Natural killer cell (primary cell): ENCODE results near the gene JMJD1C. TPM values are rescaled to one million over a fixed set of nuclear protein-coding genes. Genes with fewer than 3 reads are reported as not detected.
"Not testable (repeated sequence)": the region's sequence is repeated elsewhere in the genome, so short reads cannot be mapped to it uniquely, and the experiment has no call there.

Experiments used
- ATAC-seq, 3 donors: fragments of 150-1000 bp in 2 of 3; fragments of 200-7000 bp in 1 of 3; cut with Tn5 transposase; 1 replicate in 1 of 3; 2 replicates in 2 of 3; pipeline ENCODE4 v1.10.0; 2021; ENCODE audit warnings: mild to moderate bottlenecking in 2 of 3, moderate library complexity in 2 of 3
- DNase-seq, 2 donors: peaks; one replicate each; pipeline versions ENCODE4 v3.0.0 to v3.0.0-alpha.2; 2013 to 2021; ENCODE audit warnings: mixed read lengths in 1 of 2
- H3K27ac ChIP-seq: one replicate; pipeline ENCODE4 v1.5.1; 2013; ENCODE audit warnings: mild to moderate bottlenecking, low read length
- H3K27me3 ChIP-seq: one replicate; pipeline ENCODE4 v1.6.1; 2013; ENCODE audit warnings: low read length; ENCODE audit not compliant: control insufficient read depth, insufficient read depth
- H3K36me3 ChIP-seq: one replicate; pipeline ENCODE4 v1.6.1; 2013; ENCODE audit warnings: low read length; ENCODE audit not compliant: control insufficient read depth, insufficient read depth
- H3K4me1 ChIP-seq: one replicate; pipeline ENCODE4 v1.6.1; 2013; ENCODE audit warnings: low read length; ENCODE audit not compliant: control insufficient read depth, insufficient read depth
- H3K4me3 ChIP-seq: one replicate; pipeline ENCODE4 v1.5.1; 2013; ENCODE audit warnings: low read length
- H3K9me3 ChIP-seq: one replicate; pipeline ENCODE4 v1.6.1; 2013; ENCODE audit warnings: low read length; ENCODE audit not compliant: control insufficient read depth, insufficient read depth
- H3K27ac Mint-ChIP-seq, 2 donors: one replicate each; pipeline ENCODE4 v1.8.0; 2022; ENCODE audit warnings: mild to moderate bottlenecking in 2 of 2, mixed read lengths in 2 of 2, moderate library complexity in 1 of 2
- H3K27me3 Mint-ChIP-seq, 2 donors: one replicate each; pipeline ENCODE4 v1.8.0; 2022; ENCODE audit warnings: low read depth in 2 of 2, mixed read lengths in 2 of 2
- H3K36me3 Mint-ChIP-seq: one replicate; pipeline ENCODE4 v1.8.0; 2022; ENCODE audit warnings: mixed read lengths
- H3K4me1 Mint-ChIP-seq, 2 donors: one replicate each; pipeline ENCODE4 v1.8.0; 2022; ENCODE audit warnings: mixed read lengths in 2 of 2
- H3K4me3 Mint-ChIP-seq: one replicate; pipeline ENCODE4 v1.8.0; 2022; ENCODE audit warnings: mild to moderate bottlenecking, moderate library complexity, mixed read lengths
- H3K9me3 Mint-ChIP-seq, 2 donors: one replicate each; pipeline ENCODE4 v1.8.0; 2022; ENCODE audit warnings: mixed read lengths in 2 of 2
- WGBS: methylation state at CpG from one replicate; pipeline ENCODE4 v1.1.7; 2013; ENCODE audit warnings: missing lambda C conversion rate; ENCODE audit not compliant: insufficient coverage; 5-methylcytosine and 5-hydroxymethylcytosine counted together
- intact Hi-C: fragments of 100-400 bp; cut with micrococcal nuclease; formaldehyde crosslinking; loops from one replicate; pipeline ENCODE4 v1.14.2; 2022
- total RNA-seq, 4 donors: library from RNA; stranded (reverse); fragments of 120-200 nt in 1 of 4; gene quantifications; one replicate each; pipeline versions ENCODE4 v1.2.3 to v1.2.4, GENCODE V29; 2013 to 2022
- TF ChIP-seq, protein P1 (sequence below): fragments of 200-600 bp; IDR thresholded peaks from one replicate; pipeline ENCODE4 v1.8.0; 2022; ENCODE audit warnings: antibody characterized with exemption

JMJD1C gene
- total RNA-seq, 3 donors from 2014 or later (not counting 1 experiment from before 2014, with no cell fraction given) = 125 to 208 (median 156) TPM

DNA sequence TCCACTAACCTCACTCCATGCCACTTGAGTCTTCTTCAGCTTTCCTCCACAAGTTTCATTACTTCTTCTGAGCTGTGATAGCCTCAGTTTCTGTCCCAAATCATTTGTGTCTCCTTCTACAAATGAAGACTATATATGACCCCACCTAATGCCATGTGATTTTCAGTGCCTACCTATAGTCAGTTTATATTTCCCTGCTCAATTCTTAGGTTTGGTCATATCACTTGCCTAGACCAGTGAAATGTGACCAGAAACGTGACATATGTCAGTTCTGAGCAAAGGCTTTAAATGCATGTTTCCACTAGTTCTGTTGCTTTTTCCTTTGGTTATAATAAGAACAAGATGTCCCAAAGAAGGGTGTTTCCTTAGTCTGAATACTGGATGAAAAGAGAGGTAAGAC, 30.8 kb upstream of the JMJD1C start:
- Histone ChIP-seq H3K4me3 (no peak overlapping the region), H3K27me3 (no peaks in the 10 kb centered on the region), H3K4me1 (no peaks in the 10 kb centered on the region), H3K27ac (no peak overlapping the region), H3K36me3 (no peaks in the 10 kb centered on the region), H3K9me3 (no peaks in the 10 kb centered on the region)
- Mint-ChIP-seq H3K36me3 (no peaks in the 10 kb centered on the region), H3K27ac (no peak overlapping the region), H3K4me1 (peaks cover 16 to 22% of the 10 kb centered on the region in 2 donors), H3K9me3 (no peaks in the 10 kb centered on the region), H3K27me3 (no peaks in the 10 kb centered on the region), H3K4me3 (no peak overlapping the region)
- ATAC-seq = no peak
- TF ChIP-seq, protein P1, sequence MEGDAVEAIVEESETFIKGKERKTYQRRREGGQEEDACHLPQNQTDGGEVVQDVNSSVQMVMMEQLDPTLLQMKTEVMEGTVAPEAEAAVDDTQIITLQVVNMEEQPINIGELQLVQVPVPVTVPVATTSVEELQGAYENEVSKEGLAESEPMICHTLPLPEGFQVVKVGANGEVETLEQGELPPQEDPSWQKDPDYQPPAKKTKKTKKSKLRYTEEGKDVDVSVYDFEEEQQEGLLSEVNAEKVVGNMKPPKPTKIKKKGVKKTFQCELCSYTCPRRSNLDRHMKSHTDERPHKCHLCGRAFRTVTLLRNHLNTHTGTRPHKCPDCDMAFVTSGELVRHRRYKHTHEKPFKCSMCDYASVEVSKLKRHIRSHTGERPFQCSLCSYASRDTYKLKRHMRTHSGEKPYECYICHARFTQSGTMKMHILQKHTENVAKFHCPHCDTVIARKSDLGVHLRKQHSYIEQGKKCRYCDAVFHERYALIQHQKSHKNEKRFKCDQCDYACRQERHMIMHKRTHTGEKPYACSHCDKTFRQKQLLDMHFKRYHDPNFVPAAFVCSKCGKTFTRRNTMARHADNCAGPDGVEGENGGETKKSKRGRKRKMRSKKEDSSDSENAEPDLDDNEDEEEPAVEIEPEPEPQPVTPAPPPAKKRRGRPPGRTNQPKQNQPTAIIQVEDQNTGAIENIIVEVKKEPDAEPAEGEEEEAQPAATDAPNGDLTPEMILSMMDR = no peak
- no peak for DNase-seq
- intact Hi-C loops = no loop called here
- 76% methylated on average over 1 of the region's 1 CpG for WGBS

DNA sequence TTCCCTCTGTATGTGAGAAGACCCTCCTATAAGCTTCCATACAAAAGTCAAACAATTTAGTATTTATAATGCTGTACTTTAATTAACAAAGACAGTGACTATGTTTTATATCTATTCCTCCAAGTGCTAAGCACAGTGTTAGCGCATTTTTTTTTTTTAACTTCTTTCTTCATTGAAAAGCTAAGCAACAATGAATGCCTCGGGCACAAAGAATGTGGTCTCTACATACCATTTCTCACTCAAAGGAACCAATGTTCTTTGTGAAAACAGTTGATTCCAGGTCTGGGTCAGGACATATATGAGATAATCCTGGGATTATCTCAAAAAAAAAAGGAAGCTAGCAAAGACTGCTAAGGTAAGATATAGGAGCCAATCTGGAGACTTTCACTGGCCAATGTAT, 29.2 kb upstream of the JMJD1C start:
- H3K27ac ChIP-seq = no peak overlapping the region
- no peaks in the 10 kb centered on the region for H3K27me3 ChIP-seq
- Mint-ChIP-seq H3K27ac (no peak overlapping the region), H3K9me3 (no peaks in the 10 kb centered on the region), H3K4me3 (no peak overlapping the region), H3K36me3 (no peaks in the 10 kb centered on the region), H3K4me1 (peaks cover 18 to 30% of the 10 kb centered on the region in 2 donors), H3K27me3 (no peaks in the 10 kb centered on the region)
- no peaks in the 10 kb centered on the region for H3K9me3 ChIP-seq
- no peaks in the 10 kb centered on the region for H3K36me3 ChIP-seq
- H3K4me3 ChIP-seq = no peak overlapping the region
- no peak for DNase-seq
- ATAC-seq = no peak
- WGBS = 100% methylated on average over 2 of the region's 2 CpGs
- intact Hi-C loops = no loop called here
- no peaks in the 10 kb centered on the region for H3K4me1 ChIP-seq
- TF ChIP-seq, protein P1 = no peak

DNA sequence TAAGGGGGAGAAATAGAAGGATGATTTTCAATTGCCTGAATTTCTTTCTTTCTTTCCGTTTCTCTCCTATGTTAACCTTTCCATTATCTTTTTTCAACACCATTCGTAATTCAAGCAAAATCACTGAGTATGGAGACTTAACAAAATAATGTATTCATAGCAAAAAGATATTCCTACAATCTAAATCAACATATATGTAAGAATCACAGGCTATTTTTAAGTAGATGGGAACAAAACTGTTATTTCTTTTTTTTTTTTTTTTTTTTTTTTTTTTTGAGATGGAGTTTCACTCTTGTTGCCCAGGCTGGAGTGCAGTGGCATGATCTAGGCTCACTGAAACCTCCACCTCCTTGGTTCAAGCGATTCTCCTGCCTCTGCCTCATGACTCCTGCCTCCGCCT, 27.2 kb upstream of the JMJD1C start:
- Mint-ChIP-seq H3K27ac (no peak overlapping the region), H3K27me3 (no peaks in the 10 kb centered on the region), H3K4me3 (no peak overlapping the region), H3K4me1 (peaks cover 18 to 25% of the 10 kb centered on the region in 2 donors), H3K36me3 (no peaks in the 10 kb centered on the region), H3K9me3 (no peaks in the 10 kb centered on the region)
- Histone ChIP-seq H3K27ac (no peak overlapping the region), H3K4me3 (no peak overlapping the region), H3K4me1 (no peaks in the 10 kb centered on the region), H3K9me3 (no peaks in the 10 kb centered on the region), H3K27me3 (no peaks in the 10 kb centered on the region), H3K36me3 (no peaks in the 10 kb centered on the region)
- no peak for ATAC-seq
- DNase-seq = no peak
- 100% methylated on average over 2 of the region's 4 CpGs for WGBS
- intact Hi-C loops = no loop called here
- TF ChIP-seq, protein P1 = no peak

GRCh38 chr10:63492317-63492690, 26.5 kb upstream of the JMJD1C start:
- H3K36me3 Mint-ChIP-seq, H3K4me3 ChIP-seq, H3K27me3 Mint-ChIP-seq, H3K9me3 ChIP-seq, H3K27ac Mint-ChIP-seq, intact Hi-C loops, H3K4me3 Mint-ChIP-seq, ATAC-seq, H3K4me1 ChIP-seq, H3K36me3 ChIP-seq, H3K27me3 ChIP-seq, H3K9me3 Mint-ChIP-seq, DNase-seq, H3K27ac ChIP-seq: not testable (repeated sequence)
- peaks cover 17 to 19% of the 10 kb centered on the region in 2 donors for H3K4me1 Mint-ChIP-seq
- 82% methylated on average over 5 of the region's 6 CpGs for WGBS
